Measurements from ENCODE around the gene TSPAN3. TPM values are rescaled to one million over a fixed set of nuclear protein-coding genes. Genes with fewer than 3 reads are reported as not detected.
A peak's percentile ranks its signal among the peaks of the same experiment; 100 is the strongest.

The TSPAN3 gene
- total RNA-seq, 2 donors from 2014 or later = 143 to 151 TPM

DNA sequence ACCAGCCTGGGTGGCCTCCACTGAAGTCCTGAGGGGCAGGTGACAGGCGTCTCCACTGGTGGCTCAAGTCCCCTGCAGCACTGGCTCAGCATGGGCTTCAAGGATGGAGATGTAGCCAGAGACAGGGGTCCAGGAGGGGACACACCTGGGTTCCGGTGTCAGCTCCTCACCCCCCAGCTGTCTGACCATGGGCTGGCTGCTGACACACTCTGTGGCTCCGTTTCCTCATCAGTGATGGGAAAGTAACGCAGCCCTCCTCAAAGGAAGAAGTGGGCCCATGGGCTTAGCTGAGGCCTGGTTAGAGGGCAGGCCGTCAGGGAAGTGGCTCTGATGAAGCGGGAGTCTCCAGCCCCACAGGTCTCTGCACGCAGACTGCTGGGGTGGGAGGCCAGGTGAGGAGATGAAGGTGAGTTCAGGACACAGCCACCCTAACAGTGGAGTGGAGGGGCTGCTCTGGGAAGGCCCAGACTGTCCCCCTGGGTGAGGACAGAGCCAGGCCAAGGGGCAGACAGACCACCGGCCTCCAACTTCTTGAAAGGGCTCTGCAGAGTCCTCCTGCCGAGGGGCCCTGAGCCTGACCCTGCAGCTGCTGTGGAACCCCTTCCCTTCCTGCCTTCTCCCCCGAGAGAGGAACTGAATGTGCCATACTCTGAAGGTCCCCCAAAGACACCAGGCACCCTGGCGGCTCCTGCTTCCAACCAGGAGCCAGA lies 52.0 kb downstream of the TSPAN3 start:
- DNase-seq = peak; percentile 13

DNA sequence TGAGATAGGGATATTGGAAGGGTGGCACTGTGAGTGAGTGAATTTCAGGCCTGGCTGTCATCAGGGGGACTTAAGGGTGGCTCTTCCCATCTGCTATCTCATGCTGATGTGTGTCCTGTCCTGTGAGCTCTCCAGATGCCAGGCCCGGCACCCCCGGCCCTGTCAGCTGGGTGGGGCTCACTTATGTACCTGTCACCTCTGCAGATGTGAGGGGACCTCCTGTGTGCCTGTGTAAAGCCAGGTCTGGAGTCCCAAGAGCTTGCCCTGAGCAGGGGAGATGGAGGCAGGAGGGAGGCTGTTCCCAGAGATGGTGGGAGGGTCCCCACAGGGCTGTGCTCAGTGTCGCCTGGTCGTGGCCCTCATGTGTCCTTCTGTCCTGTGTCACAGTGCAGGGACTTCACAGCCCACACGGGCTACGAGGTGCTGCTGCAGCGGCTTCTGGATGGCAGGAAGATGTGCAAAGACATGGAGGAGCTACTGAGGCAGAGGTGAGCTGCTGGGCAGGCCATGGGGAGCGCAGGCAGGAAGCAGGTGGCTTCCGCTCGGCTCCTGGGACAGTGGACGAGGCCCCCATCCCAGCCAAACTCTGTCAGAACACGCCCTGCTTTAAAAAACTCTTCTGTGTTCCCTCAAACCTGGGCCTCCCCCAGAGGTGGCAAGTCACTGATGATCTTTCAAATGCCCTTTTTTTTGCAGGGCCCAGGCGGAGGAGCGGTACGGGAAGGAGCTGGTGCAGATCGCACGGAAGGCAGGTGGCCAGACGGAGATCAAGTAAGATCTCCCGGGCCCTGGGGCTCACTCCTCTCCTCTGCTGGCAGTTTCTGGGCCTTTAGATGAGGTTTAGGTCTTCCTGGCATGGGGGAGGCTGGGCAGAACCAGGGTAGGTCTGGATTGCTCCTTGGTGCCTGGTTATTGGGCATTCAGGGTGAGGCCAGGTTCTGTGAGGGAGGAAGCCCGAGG lies 52.9 kb downstream of the TSPAN3 start:
- peak; percentile 9 for DNase-seq
- intact Hi-C loops (cut with DNase I) = no loop called here
- no peak for ATAC-seq

More for the DNA sequence above, 52.0 kb downstream of the TSPAN3 start:
- intact Hi-C loops (cut with DNase I) = no loop called here
- ATAC-seq = no peak

DNA sequence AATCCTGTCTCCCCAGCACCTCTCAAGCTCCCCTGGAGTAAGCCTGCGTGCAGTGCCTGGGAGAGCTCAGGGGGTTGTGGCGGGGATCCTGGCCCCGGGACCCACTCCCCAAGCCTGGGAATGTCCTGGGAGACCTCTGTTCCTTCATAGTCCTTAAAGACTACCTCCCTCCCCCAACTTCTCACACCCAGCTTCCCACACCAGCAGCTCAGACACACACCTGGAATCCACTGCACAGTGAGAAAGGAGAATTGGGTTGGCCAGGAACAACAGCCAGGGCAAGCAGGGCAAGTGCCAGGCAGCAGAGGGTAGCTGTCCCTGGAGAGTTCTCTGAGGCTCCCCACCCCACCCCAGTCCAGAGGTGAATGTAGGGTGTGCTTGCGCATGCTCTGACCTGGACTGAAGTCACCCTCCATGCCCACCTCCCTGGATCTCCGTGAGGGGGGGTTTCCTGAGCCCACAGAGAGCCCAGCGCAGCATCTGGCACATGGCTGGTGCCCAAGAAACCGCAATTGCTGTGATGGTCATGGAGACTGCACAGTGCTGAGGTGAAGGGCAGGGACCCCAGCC lies 53.7 kb downstream of the TSPAN3 start:
- DNase-seq = peak; percentile 15
- intact Hi-C loops (cut with DNase I) = no loop called here
- no peak for ATAC-seq

DNA sequence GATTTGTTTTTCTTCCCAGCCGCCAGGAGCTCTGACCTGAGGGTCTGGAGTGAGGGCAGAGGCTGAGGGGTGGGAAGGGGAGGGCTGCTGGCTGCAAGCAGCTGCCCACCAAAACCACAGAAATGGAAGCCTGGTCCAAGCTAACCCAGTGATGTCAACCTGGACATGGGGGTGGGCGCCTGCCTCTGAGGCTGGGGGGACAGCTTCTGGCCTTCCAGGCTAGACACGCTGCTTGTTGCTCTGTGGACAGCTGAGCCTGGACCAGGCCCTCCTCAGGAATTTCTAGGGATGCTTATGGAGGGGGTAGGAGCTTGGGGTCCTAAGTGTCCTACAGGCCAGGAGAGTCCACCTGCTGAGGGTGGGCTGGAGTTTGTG lies 54.6 kb downstream of the TSPAN3 start:
- ATAC-seq = no peak
- DNase-seq = peak; percentile 3
- intact Hi-C loops (cut with DNase I) = no loop called here

DNA sequence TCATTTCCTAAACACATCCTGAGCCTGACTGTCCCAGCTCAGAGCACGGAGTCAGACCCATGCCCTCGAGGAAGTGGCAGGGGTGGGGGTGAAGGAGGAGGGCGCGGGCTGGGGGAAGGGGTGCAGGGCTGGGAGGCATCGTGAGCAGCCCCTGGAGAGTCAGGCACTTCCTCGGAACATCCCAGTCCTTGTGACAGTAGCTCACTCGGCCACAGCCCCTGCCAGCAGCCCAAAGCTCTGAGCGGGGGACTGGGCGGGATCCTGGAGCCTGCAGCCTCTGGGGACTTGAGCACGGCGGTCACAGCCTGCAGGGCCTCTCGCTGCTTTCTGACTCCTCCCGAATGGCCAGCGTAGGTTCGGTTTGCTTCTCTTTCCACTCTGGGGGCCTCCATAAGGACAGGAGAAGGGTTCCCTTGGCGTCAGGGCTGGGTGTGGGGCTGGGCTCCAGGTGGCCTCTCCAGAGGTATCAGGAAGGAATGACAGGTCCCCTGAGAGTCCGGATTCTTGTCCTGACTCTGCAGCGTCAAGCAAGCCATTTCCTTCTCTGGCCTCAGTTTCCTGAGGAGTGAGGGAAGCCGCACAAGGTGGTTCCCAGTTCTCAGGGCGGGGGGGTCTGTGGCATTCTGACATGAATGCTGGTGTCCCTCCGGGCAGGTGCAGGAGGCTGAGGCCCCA lies 55.1 kb downstream of the TSPAN3 start:
- DNase-seq = peak; percentile 21
- ATAC-seq = no peak
- intact Hi-C loops (cut with DNase I) = no loop called here

DNA sequence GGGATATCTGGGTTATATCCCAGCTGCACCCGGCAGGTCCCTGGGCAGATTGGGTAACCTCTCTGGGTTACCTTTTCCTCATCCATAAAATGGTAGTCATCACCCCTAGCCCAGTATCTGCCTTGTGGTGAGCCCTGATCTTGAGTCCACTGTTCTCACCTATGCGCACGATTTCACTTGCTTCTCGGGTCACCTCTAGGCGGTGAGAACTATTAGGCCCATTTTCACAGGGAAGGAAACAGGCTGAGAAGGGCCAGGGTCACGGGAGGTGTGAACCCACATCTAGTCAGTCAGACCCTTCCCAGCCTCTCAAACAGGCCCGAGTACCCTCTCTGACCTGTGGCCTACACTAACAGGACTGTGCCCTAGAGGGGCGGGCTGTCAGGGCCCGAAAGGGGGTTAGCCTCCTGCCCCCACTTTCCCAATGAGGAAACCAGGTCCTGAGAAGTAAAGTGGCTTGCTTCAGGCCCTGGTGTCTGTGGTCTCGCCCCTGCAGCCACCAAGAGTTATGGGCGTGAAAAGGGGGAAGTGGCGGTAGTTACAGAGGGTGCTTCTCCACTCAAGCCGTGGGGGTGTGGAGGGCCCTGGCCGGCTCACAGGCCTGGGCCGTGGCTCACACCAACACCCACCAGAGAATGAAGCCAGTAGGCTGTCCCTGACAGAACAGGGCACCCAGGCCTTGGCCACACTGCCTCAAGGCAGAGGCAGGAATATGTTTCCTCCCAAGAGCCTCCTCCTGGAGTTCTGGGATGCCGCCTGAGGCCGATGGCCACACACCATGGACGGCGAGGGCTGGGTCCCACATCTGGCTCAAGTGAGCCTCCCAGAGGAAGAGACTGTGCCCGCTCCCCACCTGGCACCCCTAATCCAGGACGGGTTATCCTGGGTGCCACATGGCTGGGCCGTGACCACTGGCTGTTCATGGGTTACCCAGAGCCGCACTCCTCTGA lies 56.5 kb downstream of the TSPAN3 start:
- intact Hi-C loops (cut with DNase I) = no loop called here
- peak in 1 of 2 donors; percentile 57 for ATAC-seq

DNA sequence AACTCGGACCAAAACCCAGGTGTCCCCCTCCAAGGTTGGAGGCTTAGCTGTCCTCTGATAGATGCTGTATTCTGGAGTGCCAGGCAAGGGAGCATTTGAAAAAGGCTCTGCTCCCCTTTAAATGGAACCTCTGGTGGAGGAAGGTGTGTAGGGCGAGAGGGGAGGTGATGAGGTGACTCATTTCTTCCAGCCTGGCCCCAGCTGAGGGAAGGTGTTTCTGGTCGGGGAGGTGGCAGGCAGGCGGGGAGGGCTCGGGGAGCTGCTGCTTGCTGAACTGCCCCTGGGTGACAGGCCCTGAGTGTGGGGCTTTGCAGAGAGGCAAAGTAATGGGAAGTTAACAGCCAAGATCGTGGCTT lies 57.2 kb downstream of the TSPAN3 start:
- intact Hi-C loops (cut with DNase I) = no loop called here

More for the DNA sequence above, 56.5 kb downstream of the TSPAN3 start:
- DNase-seq = peak; percentile 29

DNA sequence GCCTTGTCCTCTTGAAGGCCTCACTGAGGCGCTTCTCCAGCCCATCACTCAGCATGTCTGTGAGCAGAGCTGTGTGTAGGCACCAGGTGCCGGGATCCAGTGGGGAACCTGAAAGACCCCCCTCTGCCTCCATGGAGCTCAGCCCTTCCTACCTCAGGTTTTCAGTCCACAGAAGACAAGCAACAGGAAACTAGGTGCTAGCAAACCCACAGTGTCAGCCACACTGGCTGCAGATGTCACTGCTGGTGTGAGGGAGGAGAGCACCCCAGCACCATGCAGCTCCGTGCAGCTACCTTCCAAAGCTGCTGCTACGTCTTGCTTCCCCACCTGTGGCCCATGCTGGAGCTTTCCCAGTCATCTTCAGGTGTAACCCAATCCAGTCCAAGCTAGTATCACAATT lies 58.0 kb downstream of the TSPAN3 start:
- DNase-seq (no peak), ATAC-seq (peak in 1 of 2 donors; percentile 60)
- intact Hi-C loops (cut with DNase I) = no loop called here

More for the DNA sequence above, 57.2 kb downstream of the TSPAN3 start:
- ATAC-seq (peak; percentile 17 to 60), DNase-seq (no peak)

DNA sequence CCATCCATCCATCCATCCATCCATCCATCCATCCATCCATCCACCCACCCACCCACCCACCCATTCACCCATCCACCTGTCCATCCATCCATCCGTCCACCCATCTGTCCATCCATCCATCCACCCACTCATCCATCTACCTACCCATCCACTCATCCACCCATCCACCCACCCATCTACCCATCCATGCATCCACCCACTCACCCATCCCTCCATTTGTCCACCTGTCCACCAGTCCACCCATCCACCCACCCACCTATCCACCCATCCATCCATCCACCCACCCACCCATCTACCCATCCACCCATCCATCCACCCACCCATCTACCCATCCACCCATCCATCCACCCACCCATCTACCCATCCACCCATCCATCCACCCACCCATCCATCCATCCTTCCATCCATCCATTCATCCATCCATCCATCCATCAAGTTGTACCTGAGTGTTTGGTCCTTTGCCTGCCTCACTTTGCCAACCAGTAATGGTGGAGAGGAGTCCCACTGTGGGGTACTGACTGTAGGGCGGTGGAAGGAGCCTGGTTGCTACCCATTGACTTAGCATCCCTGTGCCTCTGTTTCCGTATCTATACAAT lies 58.7 kb downstream of the TSPAN3 start:
- DNase-seq (no peak), ATAC-seq (no peak)
- intact Hi-C loops (cut with DNase I) = no loop called here

DNA sequence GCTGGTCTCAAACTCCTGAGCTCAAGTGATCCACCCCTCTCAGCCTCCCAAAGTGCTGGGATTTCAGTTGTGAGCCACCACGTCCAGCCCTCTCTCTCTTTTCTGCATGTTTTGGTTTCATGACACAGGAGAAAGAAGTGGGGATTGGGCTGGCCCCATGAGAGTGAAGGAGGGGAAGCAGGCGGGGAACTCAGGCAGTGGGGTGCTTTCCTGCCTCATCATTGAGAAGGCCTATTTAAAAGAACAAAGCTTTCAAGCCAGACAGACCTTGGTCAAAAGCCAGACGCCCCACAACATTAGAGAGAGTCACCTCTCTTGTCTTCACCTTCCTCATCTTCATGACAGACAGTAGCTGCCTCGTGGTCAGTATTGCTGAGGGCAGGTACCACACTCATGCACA lies 60.1 kb downstream of the TSPAN3 start:
- ATAC-seq (no peak), DNase-seq (no peak)
- intact Hi-C loops (cut with DNase I) = no loop called here

DNA sequence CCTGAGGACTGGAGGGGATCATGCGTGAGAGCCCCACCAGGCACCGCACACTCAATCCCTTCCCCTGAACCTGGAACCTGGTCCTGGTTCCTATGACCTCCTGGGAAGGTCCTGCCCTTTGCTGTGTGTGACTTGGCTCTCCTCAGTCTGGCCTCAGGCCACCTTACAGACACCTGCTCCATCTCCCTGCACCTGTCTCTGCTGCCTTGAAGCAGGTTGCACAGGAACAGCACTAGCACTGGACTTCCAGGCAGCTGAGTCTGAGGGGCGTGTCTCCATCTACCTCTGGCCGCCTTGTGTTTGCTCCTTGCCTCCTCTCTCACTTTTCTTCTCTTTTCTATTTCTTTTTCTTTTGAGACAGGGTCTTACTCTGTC lies 60.6 kb downstream of the TSPAN3 start:
- intact Hi-C loops (cut with DNase I) = no loop called here
- ATAC-seq (no peak), DNase-seq (no peak)

DNA sequence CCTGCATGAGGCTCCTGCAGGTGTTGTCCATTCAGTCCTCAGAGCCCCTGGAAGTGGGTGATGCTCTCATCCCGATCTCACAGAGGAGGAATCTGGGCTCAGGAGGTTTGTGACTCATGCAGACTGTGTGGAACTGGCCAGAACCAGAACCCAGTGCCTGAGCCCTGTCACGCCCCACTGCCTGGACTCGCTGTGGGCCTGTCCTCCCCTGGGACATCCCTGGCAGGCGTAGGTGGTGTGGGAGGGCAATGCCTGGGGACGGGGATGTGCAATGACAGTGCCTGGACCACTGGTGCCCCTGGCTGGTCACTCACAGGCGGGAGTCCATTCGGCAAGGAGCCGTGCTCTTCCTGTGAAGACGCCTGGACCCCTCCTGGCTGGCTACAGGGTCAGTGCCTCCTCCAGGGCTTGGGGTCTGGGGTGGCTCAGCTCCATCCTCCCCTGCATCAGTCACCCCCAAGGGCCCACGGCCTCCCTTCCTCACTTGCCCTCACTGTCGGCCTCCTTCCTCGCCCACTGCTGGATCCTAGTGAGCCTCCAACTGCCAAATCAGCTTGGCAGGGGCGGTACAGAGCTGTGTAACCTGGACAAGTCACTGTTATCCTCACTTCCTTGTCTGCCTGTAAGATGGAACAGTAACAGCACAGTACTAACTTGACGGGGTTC lies 61.1 kb downstream of the TSPAN3 start:
- DNase-seq = no peak
- intact Hi-C loops (cut with DNase I) = no loop called here
- ATAC-seq = no peak

DNA sequence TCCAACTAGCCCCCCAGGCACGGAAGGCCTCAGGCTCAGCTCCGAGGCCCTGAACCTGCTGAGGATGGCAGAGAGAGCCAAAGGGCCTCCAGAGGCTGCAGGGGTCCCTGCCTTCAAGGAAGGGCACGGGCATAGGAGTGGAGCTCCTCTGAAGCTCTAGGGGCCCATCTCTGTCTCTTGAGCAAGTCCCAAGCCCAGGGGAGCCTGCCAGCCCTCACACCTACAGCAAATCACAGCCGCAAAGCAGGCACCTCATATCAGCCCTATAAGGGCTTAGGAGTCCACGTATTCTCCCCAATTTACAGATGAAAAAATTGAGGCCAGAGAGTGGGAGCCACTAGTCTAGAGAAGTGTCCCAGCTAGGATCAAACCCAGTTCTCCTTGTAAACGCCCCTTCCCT lies 61.7 kb downstream of the TSPAN3 start:
- DNase-seq (no peak), ATAC-seq (no peak)
- intact Hi-C loops (cut with DNase I) = no loop called here

DNA sequence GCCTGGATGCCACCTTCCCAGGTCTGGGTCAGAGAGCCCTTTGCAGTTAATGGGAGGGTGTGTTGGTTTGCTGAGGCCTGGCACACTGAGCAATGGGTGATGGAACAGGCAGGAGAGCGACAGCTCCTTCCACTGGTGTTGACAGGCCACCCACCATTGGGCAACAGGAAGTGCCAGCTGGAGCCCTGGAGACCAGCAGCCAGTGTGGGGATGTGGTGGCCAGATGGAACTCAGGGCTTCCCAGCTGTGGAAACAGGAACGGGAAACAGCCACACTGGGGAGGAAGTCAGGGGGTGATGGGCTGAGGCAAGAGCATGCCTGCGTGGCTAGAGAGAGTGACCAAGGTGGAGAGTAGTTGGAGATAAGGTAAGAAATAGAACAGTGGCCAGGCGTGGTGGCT lies 66.7 kb downstream of the TSPAN3 start:
- peak; percentile 57 to 82 for ATAC-seq
- peak; percentile 70 for DNase-seq
- intact Hi-C loops (cut with DNase I) = no loop called here

DNA sequence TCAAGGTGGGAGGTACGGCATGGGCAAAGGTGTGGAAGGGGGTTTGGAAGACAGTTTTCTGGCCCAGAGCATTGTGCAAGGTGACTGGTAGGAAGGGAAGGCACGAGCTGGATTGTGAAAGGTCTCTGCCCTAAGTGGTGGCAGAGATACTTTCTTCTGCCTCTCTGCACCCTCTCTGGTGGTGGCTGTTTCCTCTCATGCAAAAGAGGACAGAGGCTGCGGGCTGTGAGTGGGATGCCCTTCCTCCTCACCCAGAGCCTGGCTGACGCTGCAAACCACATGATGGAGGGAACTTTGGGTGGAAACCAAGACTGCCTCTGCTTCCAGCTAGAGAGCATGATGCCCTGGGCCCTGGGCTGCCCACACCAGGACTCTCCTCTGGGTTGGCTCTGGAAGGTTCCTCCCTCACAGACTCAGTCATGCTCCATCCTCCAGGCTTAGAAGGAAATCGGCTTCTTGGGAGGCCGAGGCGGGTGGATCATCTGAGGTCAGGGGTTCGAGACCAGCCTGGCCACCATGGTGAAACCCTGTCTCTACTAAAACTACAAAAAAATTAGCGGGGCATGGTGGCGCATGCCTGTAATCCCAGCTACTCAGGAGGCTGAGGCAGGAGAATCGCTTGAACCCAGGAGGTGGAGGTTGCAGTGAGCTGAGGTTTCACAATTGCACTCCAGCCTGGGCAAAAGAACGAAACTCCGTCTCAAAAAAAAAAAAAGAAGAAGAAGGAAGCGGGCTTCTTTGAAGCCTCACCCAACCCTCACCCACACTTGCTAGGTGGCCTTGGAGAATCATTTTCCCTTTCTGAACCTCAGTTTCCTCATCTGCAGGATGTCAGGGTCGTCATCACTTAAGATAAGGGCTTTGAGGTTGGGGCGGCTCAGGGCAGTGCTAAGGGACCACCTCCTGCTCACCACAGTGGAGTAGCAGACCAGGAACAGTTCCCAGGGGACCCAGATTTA lies 67.7 kb downstream of the TSPAN3 start:
- ATAC-seq = peak; percentile 74 to 78
- peak; percentile 54 for DNase-seq
- intact Hi-C loops (cut with DNase I) = no loop called here

DNA sequence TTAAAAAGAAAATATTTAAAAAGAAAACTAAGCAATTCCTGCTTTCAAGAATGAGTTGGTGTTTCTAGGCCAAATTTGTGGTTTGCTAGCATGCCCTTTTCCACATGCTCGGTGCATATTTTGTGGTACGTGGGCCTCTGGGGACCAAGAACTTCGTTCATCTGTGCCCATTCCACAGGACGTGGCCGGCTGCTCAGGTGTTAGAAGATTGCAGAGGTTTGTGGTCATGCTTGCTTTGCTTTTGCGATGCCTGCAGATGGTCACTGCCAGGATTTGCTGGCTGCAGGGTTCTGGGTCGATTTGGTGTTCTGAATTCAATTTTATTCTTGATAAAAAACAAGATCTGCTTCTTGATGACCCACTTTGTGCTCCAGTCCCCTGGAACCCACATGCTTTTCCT lies 68.5 kb downstream of the TSPAN3 start:
- no peak for DNase-seq
- ATAC-seq = no peak
- intact Hi-C loops (cut with DNase I) = no loop called here

DNA sequence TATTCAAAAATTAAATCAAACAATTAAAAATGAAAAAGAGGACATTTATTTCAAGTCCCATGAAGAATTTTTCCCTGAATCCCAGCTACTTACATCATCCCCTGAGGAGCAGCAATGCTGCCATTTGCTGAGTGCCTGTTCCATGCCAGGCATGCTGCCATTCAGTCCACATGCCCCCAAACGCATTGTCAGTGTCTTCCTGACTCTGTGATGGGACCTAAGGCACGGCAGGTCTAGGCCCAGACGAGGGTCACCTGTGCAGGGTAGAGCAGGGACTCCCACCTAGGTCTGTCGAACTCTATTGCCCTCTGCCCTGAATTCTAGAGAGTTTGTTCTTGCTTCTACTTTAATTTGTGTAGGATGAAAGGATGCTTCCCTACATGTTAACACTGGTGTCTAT lies 68.9 kb downstream of the TSPAN3 start:
- ATAC-seq (no peak), DNase-seq (no peak)
- intact Hi-C loops (cut with DNase I) = no loop called here
